PC-9 (cell line): ENCODE data around the gene BAZ1B. TPM values are rescaled to one million over a fixed set of nuclear protein-coding genes. Genes with fewer than 3 reads are reported as not detected.

Source experiments
- BruUV-seq: library from RNA; stranded (reverse); fragments of 400-500 nt; replicated peaks from 2 replicates; lab custom pipeline; 2021; lab: Mats Ljungman, UMichigan
- CTCF ChIA-PET: fragments of 300-600 bp; sonication (Branson Sonifier 250); formaldehyde crosslinking; loops from one replicate; lab custom pipeline; 2022; ENCODE audit warnings: antibody characterized with exemption; lab: Charles Lee
- POLR2A ChIA-PET: fragments of 300-600 bp; sonication (Branson Sonifier 250); formaldehyde crosslinking; loops from one replicate; lab custom pipeline; 2022; ENCODE audit warnings: antibody characterized with exemption; ENCODE audit not compliant: unreplicated experiment; lab: Charles Lee
- DNase-seq, 2 experiments: peaks; one replicate each; pipeline versions ENCODE4 v3.0.0 to v3.0.0-alpha.2; 2015 to 2022; ENCODE audit warnings: mixed read lengths in 1 of 2
- H2AFZ ChIP-seq: fragments of 200-600 bp; sonication (generic); 2 replicates; pipeline ENCODE4 v1.8.1; 2017; ENCODE audit warnings: antibody characterized with exemption
- H3F3A ChIP-seq: fragments of 200-600 bp; sonication (generic); 2 replicates; pipeline ENCODE4 v1.8.1; 2017; ENCODE audit warnings: antibody characterized with exemption, mild to moderate bottlenecking, low read depth; ENCODE audit not compliant: insufficient read depth
- H3K27ac ChIP-seq: fragments of 200-600 bp; sonication (generic); 2 replicates; pipeline ENCODE4 v1.6.1; 2016; ENCODE audit warnings: mixed run types
- H3K27me3 ChIP-seq: fragments of 200-600 bp; sonication (generic); 2 replicates; pipeline ENCODE4 v1.6.1; 2016; ENCODE audit warnings: low read depth, mixed run types; ENCODE audit not compliant: insufficient read depth
- H3K36me3 ChIP-seq: fragments of 200-600 bp; sonication (generic); 2 replicates; pipeline ENCODE4 v1.6.1; 2016; ENCODE audit warnings: low read depth, mixed run types
- H3K4me1 ChIP-seq: fragments of 200-600 bp; sonication (generic); replicated peaks from 2 replicates; pipeline ENCODE4 v1.6.1; 2016; ENCODE audit warnings: mixed run types; ENCODE audit not compliant: insufficient read depth
- H3K4me2 ChIP-seq: fragments of 200-600 bp; sonication (generic); 2 replicates; pipeline ENCODE4 v1.6.1; 2017; ENCODE audit warnings: mixed run types
- H3K4me3 ChIP-seq: fragments of 200-600 bp; sonication (generic); 2 replicates; pipeline ENCODE4 v1.6.1; 2016; ENCODE audit warnings: mixed run types
- H3K79me2 ChIP-seq: fragments of 200-600 bp; sonication (generic); 2 replicates; pipeline ENCODE4 v1.6.1; 2017; ENCODE audit warnings: low read depth, mixed run types
- H3K9me2 ChIP-seq: fragments of 200-600 bp; sonication (generic); 2 replicates; pipeline ENCODE4 v1.8.1; 2017; ENCODE audit warnings: mild to moderate bottlenecking; ENCODE audit not compliant: insufficient read depth
- H3K9me3 ChIP-seq: fragments of 200-600 bp; sonication (generic); 2 replicates; pipeline ENCODE4 v1.8.1; 2016; ENCODE audit warnings: low read depth; ENCODE audit not compliant: insufficient read depth
- H4K20me1 ChIP-seq: fragments of 200-600 bp; sonication (generic); 2 replicates; pipeline ENCODE4 v1.8.1; 2017; ENCODE audit not compliant: insufficient read depth
- EZH2 ChIP-seq: fragments of 200-600 bp; sonication (generic); IDR thresholded peaks from 2 replicates; pipeline ENCODE4 v1.8.0; 2017; ENCODE audit warnings: antibody characterized with exemption, low read depth
- intact Hi-C: fragments of 100-400 bp; cut with micrococcal nuclease; formaldehyde crosslinking; loops from one replicate; pipeline ENCODE4 v1.10.0; 2022; ENCODE audit not compliant: unreplicated experiment
- total RNA-seq: library from RNA; stranded (reverse); gene quantifications from 2 replicates; pipeline ENCODE4 v1.2.3, GENCODE V29; 2021
- TF ChIP-seq, protein P1 (sequence below): fragments of 200-600 bp; sonication (generic); conservative IDR thresholded peaks from 2 replicates; pipeline ENCODE4 v1.6.1; 2017; ENCODE audit warnings: mixed run types, antibody characterized with exemption, mild to moderate bottlenecking, moderate library complexity

BAZ1B gene
- total RNA-seq, 1 experiment from 2014 or later = 88.4 TPM

DNA sequence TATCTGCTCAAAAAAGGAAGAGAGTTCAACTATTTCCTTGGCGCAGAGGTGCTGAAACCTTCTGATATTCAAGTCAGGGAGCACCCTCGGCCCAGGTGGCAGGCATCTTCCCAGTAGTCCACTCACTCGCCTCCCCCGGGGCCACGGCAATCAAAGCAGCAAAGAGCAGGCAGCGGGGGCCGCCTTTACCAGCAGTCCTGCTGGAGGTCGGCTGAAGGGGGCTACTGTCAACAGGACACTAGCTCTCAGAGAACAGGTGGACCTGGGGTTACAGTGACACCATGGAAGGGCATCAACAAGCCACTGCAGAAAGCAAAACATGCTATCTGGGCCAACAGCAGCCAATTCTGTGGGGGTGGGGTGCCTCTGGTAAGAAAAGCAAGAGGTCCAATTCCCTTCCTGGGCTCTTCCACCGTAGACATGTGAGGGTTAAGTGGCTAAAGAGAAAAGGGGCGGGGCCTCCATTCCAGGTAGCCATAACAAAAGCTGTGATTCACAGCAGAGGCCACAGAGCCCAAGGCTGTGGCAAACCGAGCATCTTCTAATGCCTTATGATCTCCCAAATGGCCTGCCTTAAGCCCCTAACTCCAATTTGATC is 79.1 kb downstream of the BAZ1B start:
- intact Hi-C loops = no loop called here
- Histone ChIP-seq H3K9me2 (no peaks in the 10 kb centered on the region), H2AFZ (no peak overlapping the region), H3K79me2 (no peaks in the 10 kb centered on the region), H3K4me2 (no peak overlapping the region), H4K20me1 (no peaks in the 10 kb centered on the region; the same call in 1 of the 2 replicates), H3K27me3 (no peaks in the 10 kb centered on the region), H3F3A (peaks cover 27% of the 10 kb centered on the region), H3K36me3 (peaks cover 33% of the 10 kb centered on the region), H3K4me3 (no peak overlapping the region), H3K4me1 (no peaks in the 10 kb centered on the region), H3K27ac (no peak overlapping the region), H3K9me3 (no peaks in the 10 kb centered on the region)
- POLR2A ChIA-PET = no interaction called here
- no TSS peak for BruUV-seq
- TF ChIP-seq, protein P1, sequence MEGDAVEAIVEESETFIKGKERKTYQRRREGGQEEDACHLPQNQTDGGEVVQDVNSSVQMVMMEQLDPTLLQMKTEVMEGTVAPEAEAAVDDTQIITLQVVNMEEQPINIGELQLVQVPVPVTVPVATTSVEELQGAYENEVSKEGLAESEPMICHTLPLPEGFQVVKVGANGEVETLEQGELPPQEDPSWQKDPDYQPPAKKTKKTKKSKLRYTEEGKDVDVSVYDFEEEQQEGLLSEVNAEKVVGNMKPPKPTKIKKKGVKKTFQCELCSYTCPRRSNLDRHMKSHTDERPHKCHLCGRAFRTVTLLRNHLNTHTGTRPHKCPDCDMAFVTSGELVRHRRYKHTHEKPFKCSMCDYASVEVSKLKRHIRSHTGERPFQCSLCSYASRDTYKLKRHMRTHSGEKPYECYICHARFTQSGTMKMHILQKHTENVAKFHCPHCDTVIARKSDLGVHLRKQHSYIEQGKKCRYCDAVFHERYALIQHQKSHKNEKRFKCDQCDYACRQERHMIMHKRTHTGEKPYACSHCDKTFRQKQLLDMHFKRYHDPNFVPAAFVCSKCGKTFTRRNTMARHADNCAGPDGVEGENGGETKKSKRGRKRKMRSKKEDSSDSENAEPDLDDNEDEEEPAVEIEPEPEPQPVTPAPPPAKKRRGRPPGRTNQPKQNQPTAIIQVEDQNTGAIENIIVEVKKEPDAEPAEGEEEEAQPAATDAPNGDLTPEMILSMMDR = no peak
- no peak for TF ChIP-seq EZH2
- CTCF ChIA-PET = no interaction called here
- DNase-seq = no peak

DNA sequence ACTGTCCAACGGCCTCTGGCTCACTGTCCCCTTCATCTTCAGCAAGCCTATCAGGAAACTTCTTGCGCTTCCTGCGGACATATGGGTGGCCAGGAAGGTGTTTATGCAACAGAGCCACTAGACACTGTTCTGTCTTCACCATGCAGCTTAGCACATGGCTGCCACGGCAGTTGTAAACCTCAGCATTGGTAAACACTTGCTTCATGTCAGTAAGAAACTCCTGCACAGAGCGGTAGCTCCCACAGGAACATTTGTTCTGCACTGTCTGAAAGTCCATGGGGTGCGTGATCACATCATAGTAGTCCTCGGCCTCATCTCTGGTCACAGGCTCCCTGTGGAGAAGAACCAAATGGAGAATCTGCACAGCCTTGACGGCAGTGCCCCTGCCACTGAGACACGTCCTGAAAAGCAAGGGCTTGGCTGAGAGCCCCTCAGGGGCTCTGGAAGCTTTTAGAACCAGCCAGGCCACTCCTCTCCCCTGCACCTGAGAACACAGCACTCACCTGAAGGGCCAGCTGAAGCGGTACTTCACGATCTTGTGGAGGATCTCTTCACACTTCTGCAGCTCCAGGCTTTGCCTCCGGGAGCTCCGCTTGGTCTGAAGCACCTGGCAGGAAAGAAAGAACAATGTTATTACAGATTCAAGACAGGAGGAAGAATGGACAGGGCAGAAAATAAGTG is 79.7 kb downstream of the BAZ1B start:
- BruUV-seq = no TSS peak
- Histone ChIP-seq H3K4me3 (no peak overlapping the region), H3K4me1 (no peaks in the 10 kb centered on the region), H3K27ac (no peak overlapping the region), H3F3A (peaks cover 27% of the 10 kb centered on the region), H3K9me2 (no peaks in the 10 kb centered on the region), H4K20me1 (no peaks in the 10 kb centered on the region; the same call in 1 of the 2 replicates), H3K4me2 (no peak overlapping the region), H3K36me3 (peaks cover 33% of the 10 kb centered on the region), H3K9me3 (no peaks in the 10 kb centered on the region), H3K27me3 (no peaks in the 10 kb centered on the region), H3K79me2 (no peaks in the 10 kb centered on the region), H2AFZ (no peak overlapping the region)
- intact Hi-C loops = no loop called here
- DNase-seq = no peak
- ChIA-PET POLR2A (interaction anchor here (0.6 kb wide), 1 partner anchor 21 kb away, joined by 4 read pairs; no protein-coding TSS in a partner anchor), CTCF (no interaction called here)
- TF ChIP-seq EZH2 = no peak

DNA sequence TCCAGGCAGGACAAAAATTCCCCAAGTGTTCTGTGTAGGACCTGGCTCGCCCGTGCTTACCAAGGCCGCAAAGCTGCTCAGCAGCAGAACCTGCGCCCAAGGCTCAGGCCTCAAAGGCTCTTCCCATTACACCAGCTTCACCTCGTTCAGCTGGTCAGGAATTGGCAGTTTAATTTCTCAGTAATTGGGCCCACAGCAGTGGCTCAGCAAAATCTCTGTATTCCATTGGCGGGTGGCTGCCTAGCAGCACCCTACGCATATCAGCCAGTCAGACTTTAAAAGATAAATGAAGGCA is 82.7 kb downstream of the BAZ1B start:
- Histone ChIP-seq H3K27ac (no peak overlapping the region), H3K9me2 (no peaks in the 10 kb centered on the region), H3K36me3 (peaks cover 12% of the 10 kb centered on the region), H3K4me3 (no peak overlapping the region), H2AFZ (no peak overlapping the region), H4K20me1 (no peaks in the 10 kb centered on the region), H3K4me1 (no peaks in the 10 kb centered on the region), H3K9me3 (no peaks in the 10 kb centered on the region), H3K4me2 (no peak overlapping the region), H3K27me3 (no peaks in the 10 kb centered on the region), H3K79me2 (no peaks in the 10 kb centered on the region), H3F3A (peaks cover 33% of the 10 kb centered on the region)
- BruUV-seq = no TSS peak
- ChIA-PET POLR2A (interaction anchor here (0.6 kb wide), 1 partner anchor 29 kb away, joined by 8 read pairs; no protein-coding TSS in a partner anchor), CTCF (no interaction called here)
- TF ChIP-seq, protein P1 = no peak
- no peak for TF ChIP-seq EZH2
- DNase-seq = no peak
- intact Hi-C loops = loop anchor here (5.0 to 10.0 kb wide), 2 partner anchors 97 to 615 kb away; partner anchors contain the start of gene TYW1B
